HFFc6 (cell line): ENCODE measurements around the gene TCEAL8. TPM values are rescaled to one million over a fixed set of nuclear protein-coding genes. Genes with fewer than 3 reads are reported as not detected.
A peak's percentile ranks its signal among the peaks of the same experiment; 100 is the strongest.

Source experiments
- DNase-seq: peaks from one replicate; pipeline ENCODE4 v3.0.0-alpha.2; 2018
- H3K27ac Mint-ChIP-seq: 2 replicates; pipeline ENCODE4 v1.8.0; 2020; ENCODE audit warnings: mild to moderate bottlenecking, mixed read lengths
- H3K27me3 Mint-ChIP-seq: 2 replicates; pipeline ENCODE4 v1.8.0; 2021; ENCODE audit warnings: mild to moderate bottlenecking, moderate library complexity, mixed read lengths; ENCODE audit not compliant: insufficient read depth
- H3K36me3 Mint-ChIP-seq: 2 replicates; pipeline ENCODE4 v1.8.0; 2021; ENCODE audit warnings: low read depth, mixed read lengths
- H3K4me1 Mint-ChIP-seq: 2 replicates; pipeline ENCODE4 v1.8.0; 2020; ENCODE audit warnings: low read depth, mixed read lengths
- H3K4me3 Mint-ChIP-seq: 2 replicates; pipeline ENCODE4 v1.8.0; 2020; ENCODE audit warnings: mild to moderate bottlenecking, moderate library complexity, mixed read lengths
- H3K9me3 Mint-ChIP-seq: 2 replicates; pipeline ENCODE4 v1.8.0; 2020; ENCODE audit warnings: mild to moderate bottlenecking, mixed read lengths
- CTCF ChIP-seq: fragments of 200-600 bp; sonication (generic); IDR thresholded peaks from 2 replicates; pipeline ENCODE4 v1.5.0; 2021; ENCODE audit warnings: antibody characterized with exemption, mild to moderate bottlenecking
- total RNA-seq, 6 experiments: library from RNA; stranded (reverse); fragmentation: NEBNext Ultra II Directional; extraction: Animal tissue kit (Norgen Biotek cat#: 25700); gene quantifications; 2 replicates in 1 of 6; 3 replicates in 5 of 6; pipeline ENCODE4 v1.2.3, GENCODE V29; 2021

Gene TCEAL8
- total RNA-seq, 6 experiments from 2014 or later = 65.0 to 81.7 (median 74.0) TPM

- H3K9me3 Mint-ChIP-seq = no peaks in the 10 kb centered on the region
- H3K27me3 Mint-ChIP-seq = peaks cover 2% of the 10 kb centered on the region
- DNase-seq = no peak
- H3K36me3 Mint-ChIP-seq = no peaks in the 10 kb centered on the region
- no peak for TF ChIP-seq CTCF
- no peak overlapping the region for H3K4me3 Mint-ChIP-seq
- no peak overlapping the region for H3K27ac Mint-ChIP-seq
- H3K4me1 Mint-ChIP-seq = peaks cover 5% of the 10 kb centered on the region; the same call in 1 of the 2 replicates
Observed at GRCh38 chrX:103212749-103213457, 42.1 kb downstream of the TCEAL8 start.

- peak; percentile 68 for TF ChIP-seq CTCF
- H3K36me3 Mint-ChIP-seq = no peaks in the 10 kb centered on the region
- DNase-seq = peak; percentile 10
- H3K9me3 Mint-ChIP-seq = no peaks in the 10 kb centered on the region
- H3K4me3 Mint-ChIP-seq = no peak overlapping the region
- peaks cover 4% of the 10 kb centered on the region for H3K27me3 Mint-ChIP-seq
- H3K27ac Mint-ChIP-seq = no peak overlapping the region
- peaks cover 5% of the 10 kb centered on the region; the same call in 1 of the 2 replicates for H3K4me1 Mint-ChIP-seq
Observed at GRCh38 chrX:103211012-103211715, 43.8 kb downstream of the TCEAL8 start.

GRCh38 chrX:103210056-103210455, 44.9 kb downstream of the TCEAL8 start:
- Mint-ChIP-seq H3K27me3 (peaks cover 5% of the 10 kb centered on the region), H3K4me1 (peaks cover 5% of the 10 kb centered on the region; the same call in 1 of the 2 replicates), H3K9me3 (no peaks in the 10 kb centered on the region), H3K27ac (no peak overlapping the region), H3K36me3 (no peaks in the 10 kb centered on the region), H3K4me3 (no peak overlapping the region)
- no peak for TF ChIP-seq CTCF
- no peak for DNase-seq

Other genes starting within 250 kb of the TCEAL8 start
- not detected for gene BEX1, start 191.0 kb downstream of the TCEAL8 start, total RNA-seq
- 1 to 10 TPM in 4 of 6 experiments, under 1 TPM in 2; 0.54 to 4.2 (median 1.1) TPM for gene NXF3, start 162.0 kb downstream of the TCEAL8 start, total RNA-seq
- gene BEX4, start 40.0 kb downstream of the TCEAL8 start, total RNA-seq = 1 to 10 TPM in 1 of 6 experiments, under 1 TPM in 5; 0.19 to 1.4 (median 0.32) TPM
- gene TCEAL5, start 21.6 kb upstream of the TCEAL8 start, total RNA-seq = not detected
- not detected for gene BEX2, start 55.8 kb upstream of the TCEAL8 start, total RNA-seq
- gene TCEAL7, start 75.1 kb upstream of the TCEAL8 start, total RNA-seq = 10 to 100 TPM; 12.3 to 17.5 (median 16.0) TPM
- gene TCEAL9, start 101.4 kb upstream of the TCEAL8 start, total RNA-seq = 10 to 100 TPM; 77.3 to 99.9 (median 83.0) TPM
- 100 to 1,000 TPM; 251 to 325 (median 291) TPM for gene BEX3, start 121.4 kb upstream of the TCEAL8 start, total RNA-seq